ENCODE data around the gene UNC5A. TPM values are rescaled to one million over a fixed set of nuclear protein-coding genes. Genes with fewer than 3 reads are reported as not detected.

Gene UNC5A
- total and polyA plus RNA-seq, 9 of the 15 experiments (the other 6 are each of a cell fraction or from before 2014, with no cell fraction given), result not detected

DNA sequence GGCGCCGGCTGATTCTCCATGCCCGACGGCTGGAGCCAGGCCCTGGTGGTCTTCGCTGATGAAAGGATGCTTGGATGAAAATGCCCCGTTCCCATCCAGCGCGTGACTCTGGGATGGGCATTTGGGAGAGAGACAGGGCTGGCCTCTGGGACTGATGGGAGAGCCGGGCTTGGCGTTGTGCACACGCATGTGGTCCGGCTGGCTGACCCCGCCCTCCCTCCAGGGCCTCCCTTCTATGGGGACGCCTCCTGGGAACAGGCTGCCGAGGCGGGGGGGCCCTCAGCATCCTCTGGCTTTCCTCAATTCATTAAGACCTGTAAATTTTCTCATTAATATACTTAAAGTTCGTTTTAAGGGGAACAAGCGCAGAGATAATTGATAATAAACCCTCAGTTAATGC lies 36.8 kb downstream of the UNC5A start:
- Histone ChIP-seq H2AFZ (ENCODE audit: low read depth, low read length) (no peak overlapping the region), H3K27ac (ENCODE audit: extremely low read depth, low read depth, low read length) (no peak overlapping the region), H3K9me1 (ENCODE audit: control insufficient read depth, insufficient read depth, low read length) (no peaks in the 10 kb centered on the region), H3K9me3 (replicated peaks; ENCODE audit: control insufficient read depth, insufficient read depth, low read depth, low read length) (no peaks in the 10 kb centered on the region), H3K79me2 (ENCODE audit: control insufficient read depth, insufficient read depth, low read length) (no peaks in the 10 kb centered on the region), H3K4me3 (no peak overlapping the region), H3K9ac (ENCODE audit: insufficient read depth in 1 of 2, low read depth in 2 of 2, low read length in 2 of 2) (0 out of 4 replicates have a peak overlapping the region, but pooled peaks of 1 of the 2 experiments have one; percentile 45), H3K4me1 (replicated peaks in 1 of 2; ENCODE audit: control insufficient read depth in 2 of 2, insufficient read depth in 2 of 2, low read length in 2 of 2) (peaks cover 0 to 28% of the 10 kb centered on the region in 2 experiments; a peak in 2 of 5 replicates), H3K4me2 (ENCODE audit: insufficient read depth, low read length) (no peak overlapping the region), H3K27me3 (ENCODE audit: control insufficient read depth in 2 of 2, insufficient read depth in 2 of 2, low read length in 2 of 2) (peaks cover 48 to 79% of the 10 kb centered on the region in 2 experiments), H4K20me1 (replicated peaks; ENCODE audit: control insufficient read depth, insufficient read depth, low read length) (peaks cover 12% of the 10 kb centered on the region; the same call in 1 of the 2 replicates), H3K36me3 (ENCODE audit: control insufficient read depth, insufficient read depth, low read length) (no peaks in the 10 kb centered on the region)
- DNase-seq (ENCODE audit: extremely low read depth in 1 of 4, low spot score in 3 of 4), result no peak
- in situ Hi-C loops (cut with MboI), result no loop called here
- CTCF ChIA-PET (ENCODE audit: low intra/inter-chr PET ratio), result no interaction called here
- intact Hi-C loops (cut with micrococcal nuclease), result no loop called here
- POLR2A ChIA-PET, result interaction anchor here (2.3 kb wide), 1 partner anchor 11 kb away, joined by 7 read pairs; no protein-coding TSS in a partner anchor
- no TSS peak for BruUV-seq (replicated peaks)
- FAIRE-seq, result no peak
- 1% methylated on average over 14 of the region's 18 CpGs for WGBS (ENCODE audit: insufficient coverage, low coverage, missing lambda C conversion rate)
- no peak for TF ChIP-seq STAT5B (CRISPR knock-in tag; IDR thresholded peaks at IDR 0.05)
- TF ChIP-seq ZNF282 (CRISPR knock-in tag; IDR thresholded peaks at IDR 0.05), result no peak
- no peak for TF ChIP-seq ZNF224 (CRISPR knock-in tag; IDR thresholded peaks at IDR 0.05)
- TF ChIP-seq, protein P1, sequence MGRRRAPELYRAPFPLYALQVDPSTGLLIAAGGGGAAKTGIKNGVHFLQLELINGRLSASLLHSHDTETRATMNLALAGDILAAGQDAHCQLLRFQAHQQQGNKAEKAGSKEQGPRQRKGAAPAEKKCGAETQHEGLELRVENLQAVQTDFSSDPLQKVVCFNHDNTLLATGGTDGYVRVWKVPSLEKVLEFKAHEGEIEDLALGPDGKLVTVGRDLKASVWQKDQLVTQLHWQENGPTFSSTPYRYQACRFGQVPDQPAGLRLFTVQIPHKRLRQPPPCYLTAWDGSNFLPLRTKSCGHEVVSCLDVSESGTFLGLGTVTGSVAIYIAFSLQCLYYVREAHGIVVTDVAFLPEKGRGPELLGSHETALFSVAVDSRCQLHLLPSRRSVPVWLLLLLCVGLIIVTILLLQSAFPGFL (CRISPR knock-in tag; IDR thresholded peaks at IDR 0.05), result no peak
- TF ChIP-seq, protein P2, sequence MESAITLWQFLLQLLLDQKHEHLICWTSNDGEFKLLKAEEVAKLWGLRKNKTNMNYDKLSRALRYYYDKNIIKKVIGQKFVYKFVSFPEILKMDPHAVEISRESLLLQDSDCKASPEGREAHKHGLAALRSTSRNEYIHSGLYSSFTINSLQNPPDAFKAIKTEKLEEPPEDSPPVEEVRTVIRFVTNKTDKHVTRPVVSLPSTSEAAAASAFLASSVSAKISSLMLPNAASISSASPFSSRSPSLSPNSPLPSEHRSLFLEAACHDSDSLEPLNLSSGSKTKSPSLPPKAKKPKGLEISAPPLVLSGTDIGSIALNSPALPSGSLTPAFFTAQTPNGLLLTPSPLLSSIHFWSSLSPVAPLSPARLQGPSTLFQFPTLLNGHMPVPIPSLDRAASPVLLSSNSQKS (CRISPR knock-in tag; IDR thresholded peaks at IDR 0.05), result no peak
- TF ChIP-seq MYNN (IDR thresholded peaks at IDR 0.05), result no peak
- no peak for TF ChIP-seq MYNN (CRISPR knock-in tag; IDR thresholded peaks at IDR 0.05)
- TF ChIP-seq, protein P3, sequence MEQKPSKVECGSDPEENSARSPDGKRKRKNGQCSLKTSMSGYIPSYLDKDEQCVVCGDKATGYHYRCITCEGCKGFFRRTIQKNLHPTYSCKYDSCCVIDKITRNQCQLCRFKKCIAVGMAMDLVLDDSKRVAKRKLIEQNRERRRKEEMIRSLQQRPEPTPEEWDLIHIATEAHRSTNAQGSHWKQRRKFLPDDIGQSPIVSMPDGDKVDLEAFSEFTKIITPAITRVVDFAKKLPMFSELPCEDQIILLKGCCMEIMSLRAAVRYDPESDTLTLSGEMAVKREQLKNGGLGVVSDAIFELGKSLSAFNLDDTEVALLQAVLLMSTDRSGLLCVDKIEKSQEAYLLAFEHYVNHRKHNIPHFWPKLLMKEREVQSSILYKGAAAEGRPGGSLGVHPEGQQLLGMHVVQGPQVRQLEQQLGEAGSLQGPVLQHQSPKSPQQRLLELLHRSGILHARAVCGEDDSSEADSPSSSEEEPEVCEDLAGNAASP (IDR thresholded peaks at IDR 0.05), result no peak
- TF ChIP-seq SRF (CRISPR knock-in tag; IDR thresholded peaks at IDR 0.05), result no peak
- no peak for ATAC-seq
